Stimulated activated CD8-positive, alpha-beta memory T cell treated with anti-CD3 and anti-CD28 coated beads, Interleukin-4, amount 100 ng/mL, for 1 hour (primary cell): ENCODE measurements around the gene XIRP2.
"Not testable (repeated sequence)": the region's sequence is repeated elsewhere in the genome, so short reads cannot be mapped to it uniquely, and the experiment has no call there.

ENCODE experiments used
- DNase-seq, 2 donors: peaks; one replicate each; pipeline ENCODE4 v3.0.0-alpha.2; 2020; ENCODE audit warnings: low read depth in 2 of 2, low spot score in 1 of 2

The XIRP2 gene

GRCh38 chr2:167049659-167050058 lies 161.4 kb downstream of the XIRP2 start:
- DNase-seq, result no peak

- DNase-seq, result no peak
Observed at GRCh38 chr2:167052825-167053224, 164.5 kb downstream of the XIRP2 start.

- DNase-seq, result no peak
Observed at GRCh38 chr2:167054881-167055280, 166.6 kb downstream of the XIRP2 start.

DNA sequence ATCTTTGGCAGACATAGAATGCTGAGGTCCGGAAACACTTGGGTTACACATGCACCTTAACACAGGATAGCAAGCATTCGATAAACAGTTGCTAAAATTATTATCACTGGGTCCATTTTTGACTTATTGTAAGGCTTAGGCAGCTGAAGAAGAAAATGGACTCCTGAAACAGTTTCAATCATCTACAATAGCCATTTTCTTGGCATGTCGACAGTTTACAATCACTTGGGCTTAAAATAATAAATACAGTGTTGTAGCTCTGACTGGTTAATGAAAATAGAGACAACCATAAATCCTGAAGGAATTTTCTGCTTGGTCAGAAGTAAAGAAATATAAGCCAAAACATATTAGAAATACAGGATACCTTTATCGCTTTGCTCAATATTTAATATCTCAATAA lies 169.2 kb downstream of the XIRP2 start:
- no peak for DNase-seq

GRCh38 chr2:167059173-167059572 lies 170.9 kb downstream of the XIRP2 start:
- no peak for DNase-seq

DNA sequence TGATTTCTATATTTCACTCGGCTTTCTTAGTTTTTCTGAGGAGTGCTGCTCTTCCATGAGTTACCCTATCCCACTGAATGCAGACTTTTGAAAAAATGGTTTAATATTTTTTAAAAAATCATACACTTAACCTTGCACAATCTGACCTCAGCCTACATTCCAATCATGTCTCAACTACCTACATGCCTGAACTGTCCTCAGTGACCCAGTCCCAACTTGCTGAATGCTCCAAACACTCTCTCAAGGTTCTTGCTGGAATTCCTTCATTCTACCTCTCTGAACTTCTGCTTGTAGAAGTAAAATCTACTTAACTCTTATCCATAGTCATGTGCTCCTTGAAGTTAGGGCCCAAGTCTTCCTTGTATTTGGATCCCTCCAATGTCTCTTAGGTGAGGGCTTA lies 181.6 kb downstream of the XIRP2 start:
- no peak for DNase-seq

DNA sequence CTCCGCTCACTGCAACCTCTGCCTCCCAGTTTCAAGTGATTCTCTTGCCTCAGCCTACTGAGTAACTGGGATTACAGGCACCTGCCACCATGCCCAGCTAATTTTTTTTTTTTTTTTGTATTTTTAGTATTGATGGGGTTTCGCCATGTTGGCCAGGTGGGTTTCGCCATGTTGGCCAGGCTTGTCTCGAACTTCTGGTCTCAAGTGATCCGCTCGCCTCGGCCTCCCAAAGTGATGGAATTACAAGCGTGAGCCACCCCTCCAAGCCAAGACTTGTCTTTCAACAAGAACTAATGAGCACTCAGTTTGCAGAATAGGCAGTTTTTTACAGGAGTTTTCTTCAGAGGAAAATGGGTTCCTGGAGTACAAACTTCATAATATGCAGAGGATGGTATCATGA lies 187.4 kb downstream of the XIRP2 start:
- not testable (repeated sequence) for DNase-seq

- not testable (repeated sequence) for DNase-seq
Observed at GRCh38 chr2:167098931-167099330, 210.7 kb downstream of the XIRP2 start.

DNA sequence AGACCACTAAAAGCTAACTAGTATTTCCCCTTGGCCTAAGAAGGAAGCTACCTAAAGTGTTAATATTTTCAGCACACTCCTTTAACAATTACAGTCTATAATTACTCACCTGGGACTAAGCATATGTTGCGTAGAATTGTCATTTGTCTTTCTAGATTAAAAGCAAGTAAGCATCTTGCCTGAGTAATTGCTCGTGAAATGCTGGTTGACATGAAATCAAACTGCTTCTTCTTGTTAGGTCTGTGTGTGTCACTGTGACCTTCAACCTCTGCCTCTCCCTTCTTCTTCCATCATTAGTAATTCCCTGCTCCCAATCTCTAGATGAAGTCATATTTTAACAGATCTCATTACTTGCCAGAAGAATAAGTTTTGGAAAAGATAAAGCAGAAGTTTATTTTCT lies 212.2 kb downstream of the XIRP2 start:
- no peak for DNase-seq

- DNase-seq, result no peak
Observed at GRCh38 chr2:167103028-167103756, 214.9 kb downstream of the XIRP2 start.

DNA sequence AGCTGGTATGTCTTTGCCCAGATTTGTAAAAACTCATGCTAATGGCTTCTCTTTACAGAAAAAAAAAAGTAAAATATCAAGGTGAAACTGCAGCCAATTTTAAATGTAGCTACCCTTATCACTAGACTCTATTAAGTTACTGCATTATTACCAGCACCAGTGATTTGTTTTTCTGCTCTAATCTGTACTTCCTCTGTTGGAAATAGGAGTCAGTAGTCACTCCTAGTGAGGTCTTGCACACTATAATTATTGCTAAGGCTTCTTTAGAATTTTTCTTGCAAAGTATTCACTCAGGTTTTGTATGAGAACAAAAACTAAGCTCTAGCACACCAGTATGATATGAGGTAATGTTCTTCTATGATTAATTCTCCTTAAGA lies 215.5 kb downstream of the XIRP2 start:
- no peak for DNase-seq

- DNase-seq, result no peak
Observed at GRCh38 chr2:167104691-167105090, 216.4 kb downstream of the XIRP2 start.

- DNase-seq, result not testable (repeated sequence)
Observed at GRCh38 chr2:167109682-167110081, 221.4 kb downstream of the XIRP2 start.

DNA sequence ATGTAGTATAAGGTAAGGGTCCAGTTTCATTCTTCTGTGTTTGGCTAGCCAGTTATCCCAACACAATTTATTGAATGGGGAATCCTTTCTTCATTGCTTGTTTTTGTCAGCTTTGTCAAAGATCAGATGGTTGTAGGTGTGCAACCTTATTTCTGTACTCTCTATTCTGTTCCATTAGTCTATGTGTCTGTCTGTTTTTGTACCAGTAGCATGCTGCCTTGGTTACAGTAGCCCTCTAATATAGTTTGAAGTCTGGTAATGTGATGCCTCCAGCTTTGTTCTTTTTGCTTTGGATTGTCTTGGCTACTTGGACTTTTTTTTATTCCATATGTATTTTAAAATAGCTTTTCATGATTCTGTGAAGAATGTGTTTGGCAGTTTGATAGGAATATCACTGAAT lies 222.1 kb downstream of the XIRP2 start:
- DNase-seq, result no peak

GRCh38 chr2:167114018-167114417 lies 225.7 kb downstream of the XIRP2 start:
- no peak for DNase-seq

DNA sequence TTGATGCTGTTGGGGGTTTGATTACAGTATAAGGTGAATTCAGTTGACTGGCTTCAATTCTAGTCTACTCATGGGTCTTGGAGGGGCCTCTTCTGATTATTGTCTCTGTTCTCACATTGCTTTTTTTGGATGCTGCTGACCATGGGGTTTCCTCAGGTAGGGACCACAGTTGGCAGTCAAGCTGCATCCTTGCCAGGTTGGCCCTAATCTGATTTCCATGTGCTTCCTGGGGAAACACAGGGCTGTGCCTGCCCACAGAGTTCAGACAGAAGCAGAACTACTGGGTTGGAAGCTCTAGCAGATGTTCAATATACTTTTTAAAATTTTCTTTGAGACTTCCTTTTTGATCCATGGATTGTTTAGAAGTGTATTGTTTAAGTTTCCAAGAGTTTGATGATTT lies 227.3 kb downstream of the XIRP2 start:
- no peak for DNase-seq

- DNase-seq, result no peak
Observed at GRCh38 chr2:167122389-167122788, 234.1 kb downstream of the XIRP2 start.

DNA sequence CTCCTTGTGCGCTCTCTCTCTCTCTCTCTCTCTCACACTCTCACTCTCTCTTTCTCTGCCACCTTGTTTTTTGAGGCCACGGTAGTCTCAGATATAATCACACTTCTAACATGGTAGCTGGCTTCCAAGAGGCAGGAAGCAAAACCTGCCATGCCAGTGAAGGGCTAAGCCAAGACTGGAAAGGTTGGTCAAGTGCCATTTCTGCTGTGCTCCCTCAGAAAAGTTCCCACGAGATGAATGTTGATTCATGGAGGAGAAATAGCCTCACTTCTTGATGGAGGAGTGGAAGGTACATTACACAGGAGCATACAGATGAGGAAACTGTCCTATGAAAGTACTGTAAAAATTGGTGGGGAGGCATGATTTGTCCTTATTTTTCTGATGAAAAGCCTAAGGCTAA lies 237.9 kb downstream of the XIRP2 start:
- no peak for DNase-seq

- DNase-seq, result no peak
Observed at GRCh38 chr2:167127135-167127534, 238.9 kb downstream of the XIRP2 start.

DNA sequence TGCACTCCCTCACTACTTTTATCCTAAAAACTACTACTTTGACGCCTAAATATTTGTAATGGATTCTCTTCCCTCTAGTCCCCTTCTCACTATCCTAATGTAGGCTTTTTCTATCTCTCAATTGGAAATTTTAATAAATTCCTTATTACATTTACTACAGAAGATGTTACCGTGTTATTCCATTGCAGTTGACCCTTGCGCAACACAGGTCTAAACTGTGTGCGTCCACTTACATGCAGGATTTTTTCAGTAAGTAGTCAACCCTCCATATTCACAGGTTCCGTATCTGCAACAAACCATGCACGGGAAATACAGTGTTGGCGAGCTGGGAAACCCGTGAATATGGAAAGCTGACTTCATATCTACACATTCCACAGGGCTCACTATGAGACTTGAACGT lies 239.8 kb downstream of the XIRP2 start:
- no peak for DNase-seq

DNA sequence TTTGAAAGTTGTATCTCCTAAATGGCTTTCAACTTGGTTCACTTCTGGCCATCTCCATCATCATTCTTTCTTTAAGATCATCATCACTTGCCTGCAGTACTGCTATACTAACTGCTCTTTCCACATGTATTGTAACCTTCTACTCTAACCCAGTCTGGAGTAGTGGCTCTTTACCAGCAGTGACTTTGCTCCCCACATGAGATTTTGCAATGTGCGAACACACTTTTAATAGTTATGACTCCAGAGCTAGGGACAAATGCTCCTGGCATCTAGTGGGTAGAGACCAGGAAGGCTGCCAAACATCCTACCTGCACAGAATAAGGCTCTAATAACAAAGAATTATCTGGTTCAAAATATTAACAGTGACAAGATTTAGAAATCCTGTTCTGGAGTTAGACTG lies 243.8 kb downstream of the XIRP2 start:
- no peak for DNase-seq

GRCh38 chr2:167132906-167133555 lies 244.8 kb downstream of the XIRP2 start:
- DNase-seq, result no peak

DNA sequence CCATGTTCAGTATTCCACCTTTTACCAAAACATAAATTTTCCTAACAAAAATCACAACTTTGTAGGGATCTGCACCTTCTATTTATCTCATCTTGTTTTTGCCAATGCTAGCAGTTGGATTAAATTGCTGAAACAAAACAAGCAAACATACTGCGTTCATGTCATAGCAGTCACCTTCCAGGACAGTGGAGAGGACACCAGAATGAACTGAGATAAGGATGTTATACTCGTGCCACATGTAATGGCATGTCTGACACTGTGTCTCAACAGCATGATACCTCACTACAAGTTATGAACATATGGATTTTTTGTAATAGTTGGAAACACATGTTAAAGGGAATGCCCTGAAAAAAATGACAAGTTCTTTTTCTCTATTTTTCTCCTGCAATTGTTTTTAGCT lies 245.3 kb downstream of the XIRP2 start:
- no peak for DNase-seq
